ENCODE measurements around the gene ATF1.
"Not testable (repeated sequence)": the region's sequence is repeated elsewhere in the genome, so short reads cannot be mapped to it uniquely, and the experiment has no call there.

Gene ATF1

DNA sequence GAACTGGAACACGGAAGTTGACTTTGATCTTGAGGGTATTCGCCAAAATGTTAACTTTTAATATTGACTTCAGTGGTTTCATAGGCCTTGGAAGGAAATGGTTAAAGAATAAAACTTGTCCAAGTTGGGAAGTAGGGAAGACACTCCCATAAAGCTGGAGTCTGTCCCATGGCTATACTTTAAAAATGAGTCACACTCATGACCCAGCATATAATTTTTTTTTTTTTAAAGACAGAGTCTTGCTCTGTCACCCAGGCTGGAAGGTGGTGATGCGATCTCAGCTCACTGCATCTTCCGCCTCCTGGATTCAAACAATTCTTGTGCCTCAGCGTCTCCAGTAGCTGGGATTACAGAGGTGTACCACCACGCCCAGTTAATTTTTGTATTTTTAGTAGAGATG is 98.4 kb downstream of the ATF1 start:
- DNase-seq (ENCODE audit: low spot score), result peak; percentile 69

DNA sequence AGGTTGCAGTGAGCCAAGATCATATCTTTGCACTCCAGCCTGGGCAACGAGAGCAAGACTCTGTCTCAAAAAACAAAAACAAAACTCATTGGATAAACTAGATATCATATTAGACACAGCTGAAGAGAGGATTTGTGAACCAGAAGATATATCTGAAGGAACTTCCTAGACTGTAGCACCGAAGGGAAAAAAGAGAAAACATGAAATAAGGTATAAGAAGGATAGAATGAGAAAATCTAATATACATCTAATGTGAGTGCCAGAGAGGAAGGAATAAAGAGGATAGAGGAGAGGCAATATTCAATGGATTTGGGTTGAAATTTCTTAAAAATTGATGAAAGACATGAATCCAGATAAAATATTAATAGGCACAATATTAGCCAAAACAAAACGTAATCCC is 101.4 kb downstream of the ATF1 start:
- no peak for DNase-seq (ENCODE audit: low spot score)

DNA sequence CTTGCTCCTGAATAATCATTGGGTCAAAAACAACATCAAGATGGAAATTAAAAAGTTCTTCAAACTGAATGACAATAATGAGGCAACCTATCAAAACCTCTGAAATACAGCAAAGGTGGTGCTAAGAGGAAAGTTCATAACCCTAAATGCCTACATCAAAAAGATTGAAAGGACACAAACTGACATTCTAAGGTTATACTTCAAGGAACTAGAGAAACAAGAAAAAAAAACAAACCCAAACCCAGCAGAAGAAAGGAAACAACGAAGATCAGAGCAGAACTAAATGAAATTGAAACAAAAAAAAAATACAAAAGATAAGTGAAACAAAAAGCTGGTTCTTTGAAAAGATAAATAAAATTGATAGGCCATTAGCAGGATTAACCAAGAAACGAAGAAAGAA is 105.0 kb downstream of the ATF1 start:
- DNase-seq (ENCODE audit: low spot score), result not testable (repeated sequence)

Measured in RKO (cell line).